GM18858 (cell line): Measurements from ENCODE around the gene TMEM208.

Source experiments
- ATAC-seq: cut with Tn5 transposase; IDR thresholded peaks from one replicate; pipeline ENCODE4 v1.9.1; 2021; ENCODE audit not compliant: unreplicated experiment

TMEM208 gene

DNA sequence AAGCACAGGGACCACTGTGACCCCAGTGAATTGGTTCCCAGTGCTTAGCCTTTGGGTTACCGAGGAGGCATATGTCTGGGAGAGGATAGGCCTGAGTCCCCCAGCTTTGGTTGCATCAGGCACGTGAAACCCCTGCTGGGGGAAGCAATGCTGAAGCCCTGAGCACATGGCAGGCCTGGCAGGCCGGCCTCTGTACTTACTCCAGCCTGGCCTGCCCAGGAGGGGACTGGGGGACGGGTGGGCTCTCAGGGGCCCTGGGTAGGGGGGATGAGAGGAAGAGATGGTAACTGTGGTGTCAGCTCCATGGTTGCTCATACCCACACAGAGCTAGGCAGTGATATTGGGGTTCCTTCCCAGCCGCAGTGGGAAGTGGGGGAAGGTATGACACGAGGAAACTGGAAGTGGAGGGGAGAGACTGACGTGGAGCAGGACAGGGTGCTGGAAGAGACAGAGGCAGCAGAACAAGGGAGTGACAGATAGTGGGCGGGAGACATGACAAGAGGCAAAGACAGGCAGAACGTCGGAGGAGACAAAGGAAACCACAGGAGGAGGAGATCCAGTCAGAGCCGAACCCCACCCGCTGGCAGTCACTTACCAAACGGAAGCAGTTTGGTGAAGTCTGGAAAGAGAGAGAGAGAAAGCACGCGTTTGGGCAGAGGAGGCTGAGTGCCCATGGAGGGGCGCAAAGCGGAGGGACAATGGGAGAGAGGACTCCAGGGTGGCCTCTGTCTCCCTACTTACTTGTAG, 9.1 kb downstream of the TMEM208 start:
- no peak for ATAC-seq

GRCh38 chr16:67236563-67237395, 9.8 kb downstream of the TMEM208 start:
- ATAC-seq, result no peak

DNA sequence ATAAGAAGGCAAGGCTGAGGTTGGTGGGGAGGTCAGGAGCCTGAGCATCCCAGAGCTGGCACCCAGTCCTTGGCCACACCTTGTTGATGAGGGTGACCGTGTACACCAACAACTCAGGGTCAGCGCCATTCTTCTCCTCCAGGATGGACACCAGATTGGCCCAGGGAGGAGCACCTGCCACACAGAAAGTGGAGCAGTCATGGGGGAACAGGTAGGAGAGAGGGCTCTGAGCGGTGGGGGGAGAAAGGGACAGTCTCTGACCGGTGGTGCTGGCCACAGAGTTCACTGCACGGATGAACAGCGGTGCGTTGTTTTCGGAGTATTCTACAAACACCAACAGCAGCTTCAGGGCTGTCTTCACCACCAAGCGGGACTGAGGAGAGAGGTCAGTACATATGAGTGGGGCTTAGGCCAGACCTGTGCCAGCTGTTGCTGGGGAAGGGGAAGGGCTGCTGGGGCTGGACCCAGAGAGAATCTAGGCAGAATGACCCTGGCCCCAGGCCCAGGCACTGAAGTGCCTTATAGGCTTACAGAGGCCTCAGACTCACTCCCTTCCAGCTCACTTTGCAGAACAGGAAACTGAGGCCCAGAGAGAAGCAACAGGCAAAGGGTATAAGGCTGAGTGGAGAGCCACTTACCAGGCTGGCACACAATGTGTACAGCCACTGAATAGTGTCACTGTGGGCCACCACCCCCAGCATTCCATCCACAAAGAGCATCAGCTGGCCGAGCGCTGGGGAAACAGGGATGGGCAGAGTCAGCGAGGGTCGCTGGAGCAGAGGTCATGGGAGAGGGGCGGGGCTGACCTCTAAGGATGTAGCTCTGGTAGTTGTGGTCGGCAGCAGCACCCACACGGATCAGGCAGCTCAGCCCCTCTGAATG, 10.7 kb downstream of the TMEM208 start:
- ATAC-seq, result no peak

- no peak for ATAC-seq
These were observed 11.3 kb downstream of the TMEM208 start for GRCh38 chr16:67238278-67238575.

GRCh38 chr16:67238806-67239470, 12.0 kb downstream of the TMEM208 start:
- no peak for ATAC-seq

- no peak for ATAC-seq
These were observed 13.6 kb downstream of the TMEM208 start for GRCh38 chr16:67240506-67240905.

DNA sequence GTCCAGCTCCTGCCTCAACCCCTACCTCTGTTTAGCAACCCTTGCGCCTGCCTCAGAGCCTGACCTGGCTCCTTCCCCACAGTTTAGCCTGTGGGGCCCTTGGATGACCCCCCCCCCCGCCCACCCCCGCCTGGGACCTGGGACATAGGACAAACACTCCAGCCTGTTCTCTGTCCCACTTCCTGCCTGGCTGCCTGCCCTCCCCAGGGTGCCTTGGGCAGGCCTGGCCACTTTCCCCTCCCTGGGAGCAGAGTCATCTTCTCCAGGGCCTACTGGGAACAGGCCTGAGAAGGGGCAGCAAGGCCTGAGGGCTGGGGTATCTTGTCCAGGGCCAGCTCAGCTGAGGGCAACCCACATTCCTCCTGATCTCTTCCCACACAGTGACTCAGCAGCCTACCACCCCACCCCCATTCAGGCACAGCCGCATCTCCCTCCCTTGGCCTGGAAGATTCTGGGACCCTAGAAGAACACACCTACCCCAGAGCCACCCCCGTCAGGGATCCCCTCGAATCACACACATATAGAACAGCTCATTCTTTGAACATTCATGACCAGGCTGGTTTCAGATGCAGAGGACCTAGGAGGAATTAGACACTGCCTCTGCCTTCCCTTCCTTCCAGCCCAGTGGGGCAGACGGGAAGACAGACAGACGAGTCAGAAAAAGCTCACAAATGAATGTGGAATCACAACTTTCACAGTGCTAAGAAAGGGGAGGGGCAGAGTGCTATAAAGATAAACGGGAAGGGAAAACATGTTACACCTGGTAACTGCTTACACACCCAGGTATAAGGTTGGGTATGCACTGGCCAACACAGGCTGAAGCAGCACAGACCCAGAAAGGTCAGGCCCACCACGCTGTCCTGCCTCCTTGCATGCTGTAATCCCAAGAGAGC, 14.3 kb downstream of the TMEM208 start:
- ATAC-seq, result no peak

DNA sequence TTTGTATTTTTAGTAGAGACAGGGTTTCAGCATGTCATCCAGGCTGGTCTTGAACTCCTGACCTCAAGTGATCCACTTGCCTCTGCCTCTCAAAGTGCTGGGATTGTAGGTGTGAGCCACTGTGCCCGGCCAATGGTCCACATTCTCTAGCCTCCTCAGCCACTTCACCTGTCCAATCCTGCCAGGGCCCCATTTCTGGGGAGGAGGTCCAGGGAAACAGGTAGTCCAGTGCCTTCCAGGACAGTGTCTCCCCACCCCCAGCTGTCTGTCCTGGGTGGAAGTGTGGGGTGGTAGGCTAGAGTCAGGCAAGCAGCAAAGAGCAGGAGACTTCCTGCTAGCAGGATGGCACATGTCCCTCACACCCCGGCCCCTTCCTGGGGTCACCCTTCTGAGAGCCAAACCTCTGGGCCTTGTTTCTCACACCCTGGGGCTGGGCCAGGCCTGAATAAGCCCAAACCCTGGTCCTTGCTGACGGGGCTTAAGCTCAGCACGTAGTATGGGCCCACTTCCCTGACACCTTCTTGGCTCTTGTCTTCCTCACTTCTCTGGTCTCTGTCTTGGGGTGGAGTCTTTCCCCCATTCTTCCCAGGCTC, 15.3 kb downstream of the TMEM208 start:
- no peak for ATAC-seq

DNA sequence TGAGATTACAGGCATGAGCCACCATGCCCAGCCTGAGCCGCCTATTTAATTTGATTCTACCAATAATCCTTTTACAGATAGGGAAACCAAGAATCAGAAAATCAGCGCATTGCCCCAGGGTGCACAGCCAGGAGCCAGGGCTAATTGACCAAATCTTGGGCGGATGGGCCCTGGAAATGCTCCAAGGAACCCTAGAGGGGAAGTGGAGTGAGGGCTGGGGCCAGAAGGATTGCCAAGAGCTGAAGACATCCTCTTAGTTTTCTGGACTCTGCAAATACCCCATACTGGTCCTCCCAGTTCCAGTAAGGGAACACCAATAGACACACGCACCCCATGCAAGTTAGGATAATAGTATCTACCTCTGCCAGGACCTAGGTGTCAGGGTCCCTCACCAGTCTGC, 16.6 kb downstream of the TMEM208 start:
- no peak for ATAC-seq

- peak; percentile 43 for ATAC-seq
These were observed 17.7 kb downstream of the TMEM208 start for GRCh38 chr16:67244387-67245185.

GRCh38 chr16:67245186-67245585, 18.3 kb downstream of the TMEM208 start:
- ATAC-seq, result no peak

DNA sequence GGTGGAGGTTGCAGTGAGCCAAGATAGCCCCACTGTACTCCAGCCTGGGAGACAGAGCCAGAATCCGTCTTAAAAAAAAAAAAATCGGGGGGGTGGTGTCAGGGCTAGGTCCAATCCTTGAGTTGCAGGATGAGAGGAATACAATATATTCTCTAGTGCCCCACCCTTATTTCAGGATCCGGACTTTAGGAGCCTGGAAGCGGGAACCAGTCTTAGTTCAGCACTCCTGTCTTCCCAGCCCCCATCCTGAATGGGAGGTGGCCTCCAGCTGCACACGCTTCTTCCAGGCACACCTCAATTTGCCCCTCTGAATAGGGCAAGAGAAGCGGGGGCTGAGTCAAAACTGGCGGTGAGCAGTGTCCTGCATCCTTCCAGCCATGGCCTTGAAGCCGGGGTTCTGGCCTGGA, 18.7 kb downstream of the TMEM208 start:
- ATAC-seq, result no peak

- no peak for ATAC-seq
These were observed 19.3 kb downstream of the TMEM208 start for GRCh38 chr16:67246081-67246755.

- no peak for ATAC-seq
These were observed 19.8 kb downstream of the TMEM208 start for GRCh38 chr16:67246756-67247191.

- peak; percentile 33 for ATAC-seq
These were observed 20.5 kb downstream of the TMEM208 start, which contains the start of gene FHOD1 for GRCh38 chr16:67247192-67248072. TSS of gene FHOD1 (minus strand) at chr16:67247481. CDS start at chr16:67247410, 71 bp downstream.

DNA sequence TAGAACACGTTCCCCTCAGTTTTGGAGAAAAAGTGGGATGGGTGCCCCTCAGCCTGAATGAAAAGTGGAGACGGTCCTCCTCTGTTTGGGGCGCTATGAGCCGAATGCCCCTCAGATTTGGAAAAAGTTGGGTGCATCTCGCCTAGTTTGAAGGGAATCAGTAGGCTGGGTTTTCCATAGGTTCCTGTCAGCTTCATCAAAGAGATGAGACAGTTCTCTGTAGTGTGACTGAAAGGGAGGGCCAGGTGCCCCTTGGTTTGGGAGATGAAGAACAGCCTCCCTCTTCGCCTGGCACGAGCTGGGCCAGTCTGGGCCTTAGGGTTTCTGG, 21.1 kb downstream of the TMEM208 start:
- ATAC-seq, result no peak
